HepG2 (cell line): Measurements from ENCODE around the gene C5AR2. TPM values are rescaled to one million over a fixed set of nuclear protein-coding genes. Genes with fewer than 3 reads are reported as not detected.

Experiments used
- BRD4 ChIP-seq: sonication (generic); formaldehyde crosslinking; IDR thresholded peaks from 2 replicates; pipeline ENCODE4 v1.4.0; 2020; ENCODE audit warnings: missing genetic modification reagents
- GABPA ChIP-seq, 2 experiments: IDR thresholded peaks; 2 replicates each; pipeline ENCODE4 v1.6.1; 2011 to 2016; ENCODE audit warnings: low read depth in 2 of 2, low read length in 1 of 2, missing biosample characterization in 1 of 2, missing genetic modification characterization in 1 of 2
- GLI4 ChIP-seq: sonication (generic); formaldehyde crosslinking; IDR thresholded peaks from 2 replicates; pipeline ENCODE4 v1.5.1; 2020; ENCODE audit warnings: missing genetic modification reagents, mild to moderate bottlenecking, moderate library complexity, borderline replicate concordance
- HDAC2 ChIP-seq: sonication (generic); formaldehyde crosslinking; IDR thresholded peaks from 2 replicates; pipeline ENCODE4 v1.4.0; 2020; ENCODE audit warnings: missing genetic modification reagents
- HMG20A ChIP-seq: IDR thresholded peaks from 2 replicates; pipeline ENCODE4 v1.6.1; 2016; ENCODE audit warnings: borderline replicate concordance
- LCORL ChIP-seq, 2 experiments: fragments of 450-650 bp in 1 of 2; sonication (generic) in 1 of 2; formaldehyde crosslinking in 1 of 2; IDR thresholded peaks; 2 replicates each; pipeline versions ENCODE4 v1.5.0 to v1.6.1; 2017 to 2020; ENCODE audit warnings: antibody characterized with exemption in 1 of 2, missing genetic modification reagents in 1 of 2
- MAZ ChIP-seq, 2 experiments: sonication (generic) in 1 of 2; formaldehyde crosslinking in 1 of 2; IDR thresholded peaks; 2 replicates each; pipeline versions ENCODE4 v1.5.0 to v1.6.1; 2012 to 2020; ENCODE audit warnings: low read depth in 2 of 2, mild to moderate bottlenecking in 2 of 2, borderline replicate concordance in 1 of 2, improper control_type of control experiment in 1 of 2, low read length in 1 of 2, missing genetic modification reagents in 1 of 2, moderate library complexity in 1 of 2
- NR2F6 ChIP-seq, 2 experiments: IDR thresholded peaks; 2 replicates each; pipeline ENCODE4 v1.6.1; 2016; ENCODE audit warnings: antibody characterized with exemption in 1 of 2, mild to moderate bottlenecking in 1 of 2
- POLR2G ChIP-seq: fragments of 200-400 bp; formaldehyde crosslinking; IDR thresholded peaks from 2 replicates; pipeline ENCODE4 v1.6.1; 2018; ENCODE audit warnings: mild to moderate bottlenecking, low read depth, low read length, moderate library complexity
- RCOR2 ChIP-seq: IDR thresholded peaks from 2 replicates; pipeline ENCODE4 v1.6.1; 2016; ENCODE audit warnings: missing biosample characterization, missing genetic modification reagents
- SETDB1 ChIP-seq: sonication (generic); formaldehyde crosslinking; IDR thresholded peaks from 2 replicates; pipeline ENCODE4 v1.5.1; 2020; ENCODE audit warnings: missing genetic modification reagents, mild to moderate bottlenecking, borderline replicate concordance
- SYNCRIP ChIP-seq: fragments of 200-400 bp; formaldehyde crosslinking; IDR thresholded peaks from 2 replicates; pipeline ENCODE4 v1.6.1; 2018; ENCODE audit warnings: mild to moderate bottlenecking, low read depth, low read length; ENCODE audit not compliant: insufficient read depth
- TARDBP ChIP-seq: sonication (generic); formaldehyde crosslinking; IDR thresholded peaks from 2 replicates; pipeline ENCODE4 v1.8.0; 2022; ENCODE audit warnings: mild to moderate bottlenecking, missing genetic modification reagents
- TBL1XR1 ChIP-seq: fragments of 150-350 bp; IDR thresholded peaks from 2 replicates; pipeline ENCODE4 v1.6.1; 2014; ENCODE audit warnings: borderline replicate concordance, low read length; ENCODE audit not compliant: partially characterized antibody
- THAP11 ChIP-seq: IDR thresholded peaks from 2 replicates; pipeline ENCODE4 v1.6.1; 2016; ENCODE audit warnings: missing biosample characterization, missing genetic modification reagents
- ZC3H4 ChIP-seq: sonication (generic); formaldehyde crosslinking; IDR thresholded peaks from 2 replicates; pipeline ENCODE4 v1.4.0; 2020; ENCODE audit warnings: missing genetic modification reagents, borderline replicate concordance
- ZFY ChIP-seq: sonication (generic); formaldehyde crosslinking; IDR thresholded peaks from 2 replicates; pipeline ENCODE4 v1.4.0; 2020; ENCODE audit warnings: missing genetic modification reagents
- ZNF30 ChIP-seq: sonication (generic); formaldehyde crosslinking; IDR thresholded peaks from 2 replicates; pipeline ENCODE4 v1.5.0; 2020; ENCODE audit warnings: mild to moderate bottlenecking, missing genetic modification reagents
- ZNF317 ChIP-seq: sonication (generic); formaldehyde crosslinking; IDR thresholded peaks from 2 replicates; pipeline ENCODE4 v1.5.0; 2020; ENCODE audit warnings: mild to moderate bottlenecking, missing genetic modification reagents
- ZNF616 ChIP-seq: sonication (generic); formaldehyde crosslinking; IDR thresholded peaks from 2 replicates; pipeline ENCODE4 v1.5.0; 2020; ENCODE audit warnings: low read depth, mild to moderate bottlenecking, missing genetic modification reagents
- ZNF776 ChIP-seq: sonication (generic); formaldehyde crosslinking; IDR thresholded peaks from 2 replicates; pipeline ENCODE4 v1.4.0; 2020; ENCODE audit warnings: mild to moderate bottlenecking, missing genetic modification reagents
- polyA plus RNA-seq, 8 experiments: library from polyadenylated mRNA; depleted of rRNA in 3 of 8; stranded (reverse) in 7 of 8; unstranded in 1 of 8; fragments of >200 nt; fragmentation: Illumina TruSeq in 4 of 8; extraction: Trizol in 4 of 8; gene quantifications; 2 replicates each; pipeline versions ENCODE4 v1.2.1 to v1.2.3, GENCODE V29; 2011 to 2016; ENCODE audit warnings: low read depth in 4 of 8, missing spikeins in 1 of 8, mixed read lengths in 1 of 8; ENCODE audit not compliant: insufficient read depth in 1 of 8
- total RNA-seq, 5 experiments: library from RNA; depleted of rRNA; stranded (reverse); fragments of >200 nt; fragmentation: Illumina TruSeq; extraction: Trizol; gene quantifications; 2 replicates each; pipeline ENCODE4 v1.2.3, GENCODE V29; 2016; ENCODE audit warnings: low read depth in 1 of 5
- TF ChIP-seq, protein P1 (sequence below): sonication (generic); formaldehyde crosslinking; IDR thresholded peaks from 2 replicates; pipeline ENCODE4 v1.4.0; 2020; ENCODE audit warnings: missing genetic modification reagents, borderline replicate concordance
- TF ChIP-seq, protein P2 (sequence below): IDR thresholded peaks from 2 replicates; pipeline ENCODE4 v1.6.1; 2016; ENCODE audit warnings: missing compliant biosample characterization, missing genetic modification reagents, borderline replicate concordance
- TF ChIP-seq, protein P3 (sequence below): sonication (generic); formaldehyde crosslinking; IDR thresholded peaks from 2 replicates; pipeline ENCODE4 v1.8.0; 2022; ENCODE audit warnings: mild to moderate bottlenecking, missing genetic modification reagents; ENCODE audit not compliant: insufficient replicate concordance

Gene C5AR2
- total and polyA plus RNA-seq, 2 of the 13 experiments (the other 11 are each of a cell fraction or from before 2014, with no cell fraction given), result 0.09 to 0.24 TPM

DNA sequence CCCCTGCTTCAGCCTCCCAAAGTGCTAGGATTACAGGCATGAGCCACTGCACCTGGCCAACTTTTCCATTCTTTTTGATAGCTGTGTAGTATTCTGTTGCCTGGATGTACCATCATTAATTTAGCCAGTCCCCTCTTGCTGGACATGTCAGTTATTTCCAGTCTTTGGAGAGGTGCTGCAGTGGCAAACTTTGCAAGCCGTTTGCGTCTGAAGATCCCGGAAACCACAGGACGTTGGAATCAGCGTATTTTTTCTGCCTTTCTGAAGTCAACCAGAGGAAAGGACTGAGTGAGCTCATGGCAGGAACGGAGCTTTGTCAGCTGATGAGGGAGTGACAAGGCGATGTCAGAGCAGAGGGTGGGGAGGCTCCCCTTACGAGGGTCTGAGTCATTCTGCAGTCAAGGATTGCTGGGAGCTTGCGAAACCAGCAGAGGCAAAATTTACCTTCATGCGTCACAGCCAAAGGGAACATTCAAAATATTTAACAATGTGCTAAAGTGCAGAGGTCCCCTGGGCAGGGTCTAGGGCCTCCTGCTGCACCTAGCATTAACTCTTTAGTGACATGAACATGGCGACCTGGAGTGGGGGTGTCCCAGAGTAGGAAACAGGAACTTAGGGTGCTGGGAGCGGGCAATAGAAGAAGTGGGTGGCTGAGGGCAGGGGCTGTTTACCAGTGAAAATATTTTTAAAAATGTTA lies 16.7 kb upstream of the C5AR2 start (continued):
- TF ChIP-seq, protein P1, sequence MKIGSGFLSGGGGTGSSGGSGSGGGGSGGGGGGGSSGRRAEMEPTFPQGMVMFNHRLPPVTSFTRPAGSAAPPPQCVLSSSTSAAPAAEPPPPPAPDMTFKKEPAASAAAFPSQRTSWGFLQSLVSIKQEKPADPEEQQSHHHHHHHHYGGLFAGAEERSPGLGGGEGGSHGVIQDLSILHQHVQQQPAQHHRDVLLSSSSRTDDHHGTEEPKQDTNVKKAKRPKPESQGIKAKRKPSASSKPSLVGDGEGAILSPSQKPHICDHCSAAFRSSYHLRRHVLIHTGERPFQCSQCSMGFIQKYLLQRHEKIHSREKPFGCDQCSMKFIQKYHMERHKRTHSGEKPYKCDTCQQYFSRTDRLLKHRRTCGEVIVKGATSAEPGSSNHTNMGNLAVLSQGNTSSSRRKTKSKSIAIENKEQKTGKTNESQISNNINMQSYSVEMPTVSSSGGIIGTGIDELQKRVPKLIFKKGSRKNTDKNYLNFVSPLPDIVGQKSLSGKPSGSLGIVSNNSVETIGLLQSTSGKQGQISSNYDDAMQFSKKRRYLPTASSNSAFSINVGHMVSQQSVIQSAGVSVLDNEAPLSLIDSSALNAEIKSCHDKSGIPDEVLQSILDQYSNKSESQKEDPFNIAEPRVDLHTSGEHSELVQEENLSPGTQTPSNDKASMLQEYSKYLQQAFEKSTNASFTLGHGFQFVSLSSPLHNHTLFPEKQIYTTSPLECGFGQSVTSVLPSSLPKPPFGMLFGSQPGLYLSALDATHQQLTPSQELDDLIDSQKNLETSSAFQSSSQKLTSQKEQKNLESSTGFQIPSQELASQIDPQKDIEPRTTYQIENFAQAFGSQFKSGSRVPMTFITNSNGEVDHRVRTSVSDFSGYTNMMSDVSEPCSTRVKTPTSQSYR (CRISPR knock-in tag), result peak; percentile 38; the same call in 1 of the 2 replicates
- TF ChIP-seq NR2F6 (IDR thresholded peaks at IDR 0.05) (peak; percentile 85), NR2F6 (CRISPR knock-in tag; IDR thresholded peaks at IDR 0.05) (peak; percentile 90), SYNCRIP (no peak), RCOR2 (peak; percentile 82), ZNF30 (no peak), TARDBP (CRISPR knock-in tag) (peak; percentile 87; the same call in 1 of the 2 replicates), POLR2G (no peak), THAP11 (CRISPR knock-in tag) (peak; percentile 76; the same call in 1 of the 2 replicates), LCORL (IDR thresholded peaks at IDR 0.05) (peak; percentile 97), LCORL (CRISPR knock-in tag; IDR thresholded peaks at IDR 0.05) (peak; percentile 99), HDAC2 (CRISPR knock-in tag) (peak; percentile 90), ZFY (no peak), SETDB1 (CRISPR knock-in tag) (no peak), ZC3H4 (CRISPR knock-in tag) (no peak), MAZ (IDR thresholded peaks at IDR 0.05; ENCODE audit: borderline replicate concordance, low read depth, low read length) (peak; percentile 62; the same call in 1 of the 2 replicates), MAZ (CRISPR knock-in tag; IDR thresholded peaks at IDR 0.05; ENCODE audit: low read depth) (peak; percentile 79), ZNF317 (CRISPR knock-in tag) (0 out of 2 replicates have a peak, but pooled peaks have one; percentile 38), HMG20A (peak; percentile 77; the same call in 1 of the 2 replicates), GABPA (IDR thresholded peaks at IDR 0.05; ENCODE audit: low read depth, low read length) (no peak), GABPA (CRISPR knock-in tag; IDR thresholded peaks at IDR 0.05; ENCODE audit: low read depth) (peak; percentile 53; the same call in 1 of the 2 replicates), TBL1XR1 (peak; percentile 66), ZNF776 (CRISPR knock-in tag) (no peak), ZNF616 (0 out of 2 replicates have a peak, but pooled peaks have one; percentile 56), GLI4 (CRISPR knock-in tag) (no peak), BRD4 (CRISPR knock-in tag) (no peak)
- TF ChIP-seq, protein P2, sequence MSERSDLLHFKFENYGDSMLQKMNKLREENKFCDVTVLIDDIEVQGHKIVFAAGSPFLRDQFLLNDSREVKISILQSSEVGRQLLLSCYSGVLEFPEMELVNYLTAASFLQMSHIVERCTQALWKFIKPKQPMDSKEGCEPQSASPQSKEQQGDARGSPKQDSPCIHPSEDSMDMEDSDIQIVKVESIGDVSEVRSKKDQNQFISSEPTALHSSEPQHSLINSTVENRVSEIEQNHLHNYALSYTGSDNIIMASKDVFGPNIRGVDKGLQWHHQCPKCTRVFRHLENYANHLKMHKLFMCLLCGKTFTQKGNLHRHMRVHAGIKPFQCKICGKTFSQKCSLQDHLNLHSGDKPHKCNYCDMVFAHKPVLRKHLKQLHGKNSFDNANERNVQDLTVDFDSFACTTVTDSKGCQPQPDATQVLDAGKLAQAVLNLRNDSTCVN (CRISPR knock-in tag), result no peak
- TF ChIP-seq, protein P3, sequence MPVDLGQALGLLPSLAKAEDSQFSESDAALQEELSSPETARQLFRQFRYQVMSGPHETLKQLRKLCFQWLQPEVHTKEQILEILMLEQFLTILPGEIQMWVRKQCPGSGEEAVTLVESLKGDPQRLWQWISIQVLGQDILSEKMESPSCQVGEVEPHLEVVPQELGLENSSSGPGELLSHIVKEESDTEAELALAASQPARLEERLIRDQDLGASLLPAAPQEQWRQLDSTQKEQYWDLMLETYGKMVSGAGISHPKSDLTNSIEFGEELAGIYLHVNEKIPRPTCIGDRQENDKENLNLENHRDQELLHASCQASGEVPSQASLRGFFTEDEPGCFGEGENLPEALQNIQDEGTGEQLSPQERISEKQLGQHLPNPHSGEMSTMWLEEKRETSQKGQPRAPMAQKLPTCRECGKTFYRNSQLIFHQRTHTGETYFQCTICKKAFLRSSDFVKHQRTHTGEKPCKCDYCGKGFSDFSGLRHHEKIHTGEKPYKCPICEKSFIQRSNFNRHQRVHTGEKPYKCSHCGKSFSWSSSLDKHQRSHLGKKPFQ (CRISPR knock-in tag), result peak; percentile 76
